HUES6 (cell line): ENCODE results near the gene CCNG2.

Experiments used
- H3K27ac ChIP-seq: 2 replicates; pipeline ENCODE4 v1.7.0; 2013; ENCODE audit warnings: low read depth, mild to moderate bottlenecking, low read length, inconsistent platforms
- H3K27me3 ChIP-seq: 2 replicates; pipeline ENCODE4 v1.6.1; 2013; ENCODE audit warnings: low read length; ENCODE audit not compliant: control insufficient read depth, insufficient read depth
- H3K36me3 ChIP-seq: 2 replicates; pipeline ENCODE4 v1.6.1; 2013; ENCODE audit warnings: low read length; ENCODE audit not compliant: control insufficient read depth, insufficient read depth
- H3K4me1 ChIP-seq: 2 replicates; pipeline ENCODE4 v1.6.1; 2013; ENCODE audit warnings: low read length; ENCODE audit not compliant: control insufficient read depth, insufficient read depth
- H3K4me3 ChIP-seq: 2 replicates; pipeline ENCODE4 v1.5.1; 2013; ENCODE audit warnings: low read depth, low read length
- H3K9ac ChIP-seq: one replicate; pipeline ENCODE4 v1.6.1; 2013; ENCODE audit warnings: mild to moderate bottlenecking, low read length
- H3K9me3 ChIP-seq: 2 replicates; pipeline ENCODE4 v1.6.1; 2013; ENCODE audit warnings: low read depth, low read length; ENCODE audit not compliant: control insufficient read depth, insufficient read depth

The CCNG2 gene

GRCh38 chr4:77176640-77177039 lies 19.6 kb downstream of the CCNG2 start:
- peaks cover 10% of the 10 kb centered on the region; the same call in 1 of the 2 replicates for H3K4me1 ChIP-seq
- no peaks in the 10 kb centered on the region for H3K9me3 ChIP-seq
- no peak overlapping the region for H3K9ac ChIP-seq
- no peak overlapping the region for H3K27ac ChIP-seq
- no peaks in the 10 kb centered on the region for H3K36me3 ChIP-seq
- peaks cover 88% of the 10 kb centered on the region for H3K27me3 ChIP-seq
- no peak overlapping the region for H3K4me3 ChIP-seq

GRCh38 chr4:77177199-77177598 lies 20.2 kb downstream of the CCNG2 start:
- H3K4me1 ChIP-seq: peaks cover 10% of the 10 kb centered on the region; the same call in 1 of the 2 replicates
- peaks cover 88% of the 10 kb centered on the region for H3K27me3 ChIP-seq
- no peaks in the 10 kb centered on the region for H3K36me3 ChIP-seq
- H3K9ac ChIP-seq: no peak overlapping the region
- no peak overlapping the region for H3K27ac ChIP-seq
- no peak overlapping the region for H3K4me3 ChIP-seq
- H3K9me3 ChIP-seq: no peaks in the 10 kb centered on the region

GRCh38 chr4:77178560-77178959 lies 21.6 kb downstream of the CCNG2 start:
- Histone ChIP-seq H3K27ac (no peak overlapping the region), H3K9ac (no peak overlapping the region), H3K4me3 (no peak overlapping the region), H3K9me3 (no peaks in the 10 kb centered on the region), H3K36me3 (no peaks in the 10 kb centered on the region), H3K27me3 (peaks cover 87% of the 10 kb centered on the region), H3K4me1 (peaks cover 10% of the 10 kb centered on the region; the same call in 1 of the 2 replicates)

GRCh38 chr4:77179519-77179918 lies 22.5 kb downstream of the CCNG2 start:
- Histone ChIP-seq H3K4me1 (peaks cover 10% of the 10 kb centered on the region; the same call in 1 of the 2 replicates), H3K27me3 (peaks cover 87% of the 10 kb centered on the region), H3K4me3 (no peak overlapping the region), H3K36me3 (no peaks in the 10 kb centered on the region), H3K9ac (no peak overlapping the region), H3K27ac (no peak overlapping the region), H3K9me3 (no peaks in the 10 kb centered on the region)

GRCh38 chr4:77181720-77182119 lies 24.7 kb downstream of the CCNG2 start:
- no peak overlapping the region for H3K27ac ChIP-seq
- no peak overlapping the region for H3K9ac ChIP-seq
- peaks cover 89% of the 10 kb centered on the region for H3K27me3 ChIP-seq
- H3K9me3 ChIP-seq: no peaks in the 10 kb centered on the region
- no peak overlapping the region for H3K4me3 ChIP-seq
- no peaks in the 10 kb centered on the region for H3K4me1 ChIP-seq
- H3K36me3 ChIP-seq: no peaks in the 10 kb centered on the region

GRCh38 chr4:77183777-77184420 lies 26.9 kb downstream of the CCNG2 start:
- Histone ChIP-seq H3K9me3 (no peaks in the 10 kb centered on the region), H3K27ac (no peak overlapping the region), H3K4me1 (no peaks in the 10 kb centered on the region), H3K36me3 (no peaks in the 10 kb centered on the region), H3K27me3 (peaks cover 80% of the 10 kb centered on the region), H3K4me3 (no peak overlapping the region), H3K9ac (no peak overlapping the region)

GRCh38 chr4:77184974-77185373 lies 28.0 kb downstream of the CCNG2 start:
- peaks cover 76% of the 10 kb centered on the region for H3K27me3 ChIP-seq

GRCh38 chr4:77185686-77186085 lies 28.7 kb downstream of the CCNG2 start:
- H3K27ac ChIP-seq: no peak overlapping the region
- H3K4me3 ChIP-seq: no peak overlapping the region
- H3K36me3 ChIP-seq: no peaks in the 10 kb centered on the region
- H3K4me1 ChIP-seq: no peaks in the 10 kb centered on the region
- H3K9ac ChIP-seq: no peak overlapping the region
- H3K9me3 ChIP-seq: no peaks in the 10 kb centered on the region
- peaks cover 72% of the 10 kb centered on the region for H3K27me3 ChIP-seq

More at GRCh38 chr4:77184974-77185373, 28.0 kb downstream of the CCNG2 start:
- Histone ChIP-seq H3K9ac (no peak overlapping the region), H3K27ac (no peak overlapping the region), H3K9me3 (no peaks in the 10 kb centered on the region), H3K36me3 (no peaks in the 10 kb centered on the region), H3K4me3 (no peak overlapping the region), H3K4me1 (no peaks in the 10 kb centered on the region)

- Histone ChIP-seq H3K9me3 (no peaks in the 10 kb centered on the region), H3K36me3 (no peaks in the 10 kb centered on the region), H3K4me1 (no peaks in the 10 kb centered on the region), H3K27ac (no peak overlapping the region), H3K9ac (no peak overlapping the region), H3K4me3 (no peak overlapping the region), H3K27me3 (peaks cover 63% of the 10 kb centered on the region)
These were observed 30.3 kb downstream of the CCNG2 start for GRCh38 chr4:77187322-77187721.

- no peak overlapping the region for H3K9ac ChIP-seq
- H3K36me3 ChIP-seq: no peaks in the 10 kb centered on the region
- H3K27ac ChIP-seq: no peak overlapping the region
- no peaks in the 10 kb centered on the region for H3K9me3 ChIP-seq
- peaks cover 57% of the 10 kb centered on the region for H3K27me3 ChIP-seq
- no peaks in the 10 kb centered on the region for H3K4me1 ChIP-seq
- no peak overlapping the region for H3K4me3 ChIP-seq
These were observed 31.7 kb downstream of the CCNG2 start for GRCh38 chr4:77188498-77189220.

GRCh38 chr4:77189412-77189811 lies 32.4 kb downstream of the CCNG2 start:
- H3K27me3 ChIP-seq: peaks cover 57% of the 10 kb centered on the region
- no peak overlapping the region for H3K4me3 ChIP-seq

More at GRCh38 chr4:77189412-77189811, 32.4 kb downstream of the CCNG2 start:
- Histone ChIP-seq H3K9ac (no peak overlapping the region), H3K36me3 (no peaks in the 10 kb centered on the region), H3K4me1 (no peaks in the 10 kb centered on the region), H3K27ac (no peak overlapping the region), H3K9me3 (no peaks in the 10 kb centered on the region)
